ENCODE results near the gene SAMD5. TPM values are rescaled to one million over a fixed set of nuclear protein-coding genes. Genes with fewer than 3 reads are reported as not detected.

SAMD5 gene
- polyA plus RNA-seq, 1 experiment = 3.1 TPM

- ChIA-PET POLR2A (no interaction called here), CTCF (no interaction called here)
Measured at GRCh38 chr6:147546501-147547368, 38.2 kb downstream of the SAMD5 start.

GRCh38 chr6:147547369-147547902 is 38.9 kb downstream of the SAMD5 start:
- POLR2A ChIA-PET = no interaction called here
- H3K9me3 ChIP-seq (ENCODE audit: control insufficient read depth, insufficient read depth, low read length) = no peaks in the 10 kb centered on the region
- TF ChIP-seq CTCF (IDR thresholded peaks at IDR 0.05; ENCODE audit: low read depth, low read length) = no peak
- DNase-seq (ENCODE audit: low read depth, low spot score) = no peak
- no peak overlapping the region for H3K4me3 ChIP-seq (ENCODE audit: low read depth, low read length)
- CTCF ChIA-PET = no interaction called here
- H3K27ac ChIP-seq (ENCODE audit: low read depth, low read length) = no peak overlapping the region
- H3K27me3 ChIP-seq (ENCODE audit: control insufficient read depth, insufficient read depth, low read length) = no peaks in the 10 kb centered on the region

More at GRCh38 chr6:147546501-147547368, 38.2 kb downstream of the SAMD5 start:
- H3K4me3 ChIP-seq (ENCODE audit: low read depth, low read length) = no peak overlapping the region
- peaks cover 4% of the 10 kb centered on the region for H3K9me3 ChIP-seq (ENCODE audit: control insufficient read depth, insufficient read depth, low read length)
- no peaks in the 10 kb centered on the region for H3K27me3 ChIP-seq (ENCODE audit: control insufficient read depth, insufficient read depth, low read length)
- TF ChIP-seq CTCF (IDR thresholded peaks at IDR 0.05; ENCODE audit: low read depth, low read length) = no peak
- no peak overlapping the region for H3K27ac ChIP-seq (ENCODE audit: low read depth, low read length)
- no peak for DNase-seq (ENCODE audit: low read depth, low spot score)

- no peaks in the 10 kb centered on the region for H3K9me3 ChIP-seq (ENCODE audit: control insufficient read depth, insufficient read depth, low read length)
- H3K27me3 ChIP-seq (ENCODE audit: control insufficient read depth, insufficient read depth, low read length) = no peaks in the 10 kb centered on the region
- TF ChIP-seq CTCF (IDR thresholded peaks at IDR 0.05; ENCODE audit: low read depth, low read length) = no peak
- H3K4me3 ChIP-seq (ENCODE audit: low read depth, low read length) = no peak overlapping the region
- DNase-seq (ENCODE audit: low read depth, low spot score) = no peak
- no peak overlapping the region for H3K27ac ChIP-seq (ENCODE audit: low read depth, low read length)
- CTCF ChIA-PET = no interaction called here
- POLR2A ChIA-PET = no interaction called here
Measured at GRCh38 chr6:147548921-147549475, 40.5 kb downstream of the SAMD5 start.

GRCh38 chr6:147549531-147549930 is 41.0 kb downstream of the SAMD5 start:
- ChIA-PET CTCF (no interaction called here), POLR2A (no interaction called here)
- Histone ChIP-seq H3K4me3 (ENCODE audit: low read depth, low read length) (no peak overlapping the region), H3K9me3 (ENCODE audit: control insufficient read depth, insufficient read depth, low read length) (no peaks in the 10 kb centered on the region), H3K27me3 (ENCODE audit: control insufficient read depth, insufficient read depth, low read length) (no peaks in the 10 kb centered on the region), H3K27ac (ENCODE audit: low read depth, low read length) (no peak overlapping the region)
- no peak for TF ChIP-seq CTCF (IDR thresholded peaks at IDR 0.05; ENCODE audit: low read depth, low read length)
- no peak for DNase-seq (ENCODE audit: low read depth, low spot score)

GRCh38 chr6:147551976-147552375 is 43.5 kb downstream of the SAMD5 start:
- H3K9me3 ChIP-seq (ENCODE audit: control insufficient read depth, insufficient read depth, low read length) = no peaks in the 10 kb centered on the region
- POLR2A ChIA-PET = no interaction called here
- TF ChIP-seq CTCF (IDR thresholded peaks at IDR 0.05; ENCODE audit: low read depth, low read length) = no peak
- no peak overlapping the region for H3K27ac ChIP-seq (ENCODE audit: low read depth, low read length)
- CTCF ChIA-PET = interaction anchor here (0.9 kb wide), 1 partner anchor 45 kb away, joined by 3 read pairs; no protein-coding TSS in a partner anchor
- DNase-seq (ENCODE audit: low read depth, low spot score) = no peak
- no peak overlapping the region for H3K4me3 ChIP-seq (ENCODE audit: low read depth, low read length)
- H3K27me3 ChIP-seq (ENCODE audit: control insufficient read depth, insufficient read depth, low read length) = no peaks in the 10 kb centered on the region

Measured in AG04450 (cell line).